GM23338 (cell line): Measurements from ENCODE around the gene SRPX. TPM values are rescaled to one million over a fixed set of nuclear protein-coding genes. Genes with fewer than 3 reads are reported as not detected.

ENCODE experiments used
- ATAC-seq: fragments of 200-7000 bp; cut with Tn5 transposase; 3 replicates; pipeline ENCODE4 v1.9.1; 2020
- DNase-seq: peaks from one replicate; pipeline ENCODE4 v3.0.0-alpha.2; 2015; ENCODE audit warnings: low spot score
- H2AFZ ChIP-seq: fragments of 200-600 bp; sonication (generic); 2 replicates; pipeline ENCODE4 v1.8.0; 2016; ENCODE audit warnings: antibody characterized with exemption, mild to moderate bottlenecking, moderate library complexity
- H3F3A ChIP-seq: fragments of 200-600 bp; sonication (generic); replicated peaks from 2 replicates; pipeline ENCODE4 v1.8.0; 2017; ENCODE audit warnings: antibody characterized with exemption, mixed run types, low read depth
- H3K27ac ChIP-seq: fragments of 200-600 bp; sonication (generic); 2 replicates; pipeline ENCODE4 v1.6.1; 2016; ENCODE audit warnings: low read depth
- H3K27me3 ChIP-seq: fragments of 200-600 bp; sonication (generic); 2 replicates; pipeline ENCODE4 v1.8.0; 2016; ENCODE audit warnings: mild to moderate bottlenecking, mixed run types, moderate library complexity; ENCODE audit not compliant: insufficient read depth
- H3K36me3 ChIP-seq: fragments of 200-600 bp; sonication (generic); 2 replicates; pipeline ENCODE4 v1.8.0; 2016; ENCODE audit warnings: mild to moderate bottlenecking; ENCODE audit not compliant: insufficient read depth
- H3K4me1 ChIP-seq: fragments of 200-600 bp; sonication (generic); 2 replicates; pipeline ENCODE4 v1.8.0; 2016; ENCODE audit warnings: mild to moderate bottlenecking, moderate library complexity; ENCODE audit not compliant: insufficient read depth
- H3K4me2 ChIP-seq: fragments of 200-600 bp; sonication (generic); 2 replicates; pipeline ENCODE4 v1.7.1; 2017; ENCODE audit warnings: mixed run types
- H3K4me3 ChIP-seq: fragments of 200-600 bp; sonication (generic); 2 replicates; pipeline ENCODE4 v1.6.1; 2016; ENCODE audit warnings: mixed run types
- H3K79me2 ChIP-seq: fragments of 200-600 bp; sonication (generic); replicated peaks from 2 replicates; pipeline ENCODE4 v1.8.0; 2017; ENCODE audit warnings: mild to moderate bottlenecking; ENCODE audit not compliant: insufficient read depth
- H3K9me2 ChIP-seq: fragments of 200-600 bp; sonication (generic); 2 replicates; pipeline ENCODE4 v1.8.0; 2017; ENCODE audit not compliant: insufficient read depth
- H4K20me1 ChIP-seq: fragments of 200-600 bp; sonication (generic); replicated peaks from 2 replicates; pipeline ENCODE4 v1.8.0; 2017; ENCODE audit warnings: mild to moderate bottlenecking; ENCODE audit not compliant: insufficient read depth
- H3K27ac Mint-ChIP-seq: 2 replicates; pipeline ENCODE4 v1.8.0; 2020; ENCODE audit warnings: inconsistent platforms, mild to moderate bottlenecking, moderate library complexity, mixed read lengths
- H3K27me3 Mint-ChIP-seq: 3 replicates; pipeline ENCODE4 v1.8.0; 2022; ENCODE audit warnings: low read depth, mild to moderate bottlenecking, moderate library complexity, mixed read lengths, inconsistent platforms; ENCODE audit not compliant: insufficient read depth, poor library complexity
- H3K36me3 Mint-ChIP-seq: 3 replicates; pipeline ENCODE4 v1.8.0; 2021; ENCODE audit warnings: low read depth, mild to moderate bottlenecking, inconsistent platforms, moderate library complexity, mixed read lengths
- H3K4me1 Mint-ChIP-seq: 3 replicates; pipeline ENCODE4 v1.8.0; 2020; ENCODE audit warnings: mild to moderate bottlenecking, inconsistent platforms, mixed read lengths
- H3K4me3 Mint-ChIP-seq: 3 replicates; pipeline ENCODE4 v1.8.0; 2021; ENCODE audit warnings: moderate library complexity, mild to moderate bottlenecking, inconsistent platforms, mixed read lengths
- H3K9me3 Mint-ChIP-seq: 3 replicates; pipeline ENCODE4 v1.8.0; 2020; ENCODE audit warnings: moderate library complexity, mild to moderate bottlenecking, inconsistent platforms, mixed read lengths
- CREB1 ChIP-seq: fragments of 250-450 bp; sonication (Bioruptor Pico); IDR thresholded peaks from 2 replicates; pipeline ENCODE4 v1.5.0; 2020; ENCODE audit warnings: low read depth, mild to moderate bottlenecking, moderate library complexity
- JUNB ChIP-seq: IDR thresholded peaks from one replicate; pipeline ENCODE4 v1.6.1; 2016; ENCODE audit warnings: antibody characterized with exemption; ENCODE audit not compliant: unreplicated experiment
- POLR2AphosphoS5 ChIP-seq: IDR thresholded peaks from 2 replicates; pipeline ENCODE4 v1.6.1; 2016; ENCODE audit warnings: antibody characterized with exemption, low read depth
- polyA plus RNA-seq: library from polyadenylated mRNA; unstranded; fragments of >200 nt; fragmentation: Nextera tagmentation; extraction: Ambion mirVana; gene quantifications from 2 replicates; pipeline ENCODE4 v1.2.1, GENCODE V29; 2016
- total RNA-seq: library from RNA; depleted of rRNA; stranded (reverse); fragments of >200 nt; shearing (Covaris generic); gene quantifications from 2 replicates; pipeline ENCODE4 v1.2.3, GENCODE V29; 2014
- TF ChIP-seq, protein P1 (sequence below): fragments of 250-450 bp; sonication (Bioruptor Pico); IDR thresholded peaks from 2 replicates; pipeline ENCODE4 v1.5.0; 2020; ENCODE audit warnings: mild to moderate bottlenecking, moderate library complexity
- TF ChIP-seq, protein P2 (sequence below), 2 experiments: fragments of 200-600 bp in 1 of 2; sonication (generic) in 1 of 2; conservative IDR thresholded peaks; 2 replicates each; pipeline versions ENCODE4 v1.5.1 to v1.6.1; 2016 to 2017; ENCODE audit warnings: antibody characterized with exemption in 2 of 2, low read depth in 2 of 2, mild to moderate bottlenecking in 2 of 2, moderate library complexity in 1 of 2
- TF ChIP-seq, protein P3 (sequence below): IDR thresholded peaks from one replicate; pipeline ENCODE4 v1.6.1; 2018; ENCODE audit warnings: antibody characterized with exemption; ENCODE audit not compliant: unreplicated experiment
- TF ChIP-seq, protein P4 (sequence below): IDR thresholded peaks from 2 replicates; pipeline ENCODE4 v1.6.1; 2016; ENCODE audit warnings: antibody characterized with exemption

Gene SRPX
- total and polyA plus RNA-seq, 2 experiments from 2014 or later: 14.3 to 16.9 TPM

DNA sequence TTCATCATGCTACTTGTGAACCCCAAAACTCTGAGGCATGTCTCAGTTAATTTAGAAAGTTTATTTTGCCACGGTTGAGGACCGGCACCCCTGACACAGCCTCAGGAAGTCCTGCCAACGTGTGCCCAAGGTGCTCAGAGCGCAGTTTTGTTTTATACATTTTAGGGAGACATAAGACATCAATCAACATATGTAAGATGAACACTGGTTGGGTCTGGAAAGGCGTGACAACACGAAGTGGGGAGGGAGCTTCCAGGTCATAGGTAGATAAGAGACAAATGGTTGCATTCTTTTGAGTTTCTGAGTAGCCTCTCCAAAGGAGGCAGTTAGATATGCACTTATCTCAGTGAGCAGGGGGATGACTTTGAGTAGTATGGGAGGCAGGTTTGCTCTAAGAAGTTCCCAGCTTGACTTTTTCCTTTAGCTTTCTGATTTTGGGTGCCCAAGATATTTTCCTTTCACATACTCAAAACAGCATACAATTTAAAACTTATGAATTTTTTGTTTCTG lies 115.4 kb downstream of the SRPX start (continued):
- TF ChIP-seq, protein P1, sequence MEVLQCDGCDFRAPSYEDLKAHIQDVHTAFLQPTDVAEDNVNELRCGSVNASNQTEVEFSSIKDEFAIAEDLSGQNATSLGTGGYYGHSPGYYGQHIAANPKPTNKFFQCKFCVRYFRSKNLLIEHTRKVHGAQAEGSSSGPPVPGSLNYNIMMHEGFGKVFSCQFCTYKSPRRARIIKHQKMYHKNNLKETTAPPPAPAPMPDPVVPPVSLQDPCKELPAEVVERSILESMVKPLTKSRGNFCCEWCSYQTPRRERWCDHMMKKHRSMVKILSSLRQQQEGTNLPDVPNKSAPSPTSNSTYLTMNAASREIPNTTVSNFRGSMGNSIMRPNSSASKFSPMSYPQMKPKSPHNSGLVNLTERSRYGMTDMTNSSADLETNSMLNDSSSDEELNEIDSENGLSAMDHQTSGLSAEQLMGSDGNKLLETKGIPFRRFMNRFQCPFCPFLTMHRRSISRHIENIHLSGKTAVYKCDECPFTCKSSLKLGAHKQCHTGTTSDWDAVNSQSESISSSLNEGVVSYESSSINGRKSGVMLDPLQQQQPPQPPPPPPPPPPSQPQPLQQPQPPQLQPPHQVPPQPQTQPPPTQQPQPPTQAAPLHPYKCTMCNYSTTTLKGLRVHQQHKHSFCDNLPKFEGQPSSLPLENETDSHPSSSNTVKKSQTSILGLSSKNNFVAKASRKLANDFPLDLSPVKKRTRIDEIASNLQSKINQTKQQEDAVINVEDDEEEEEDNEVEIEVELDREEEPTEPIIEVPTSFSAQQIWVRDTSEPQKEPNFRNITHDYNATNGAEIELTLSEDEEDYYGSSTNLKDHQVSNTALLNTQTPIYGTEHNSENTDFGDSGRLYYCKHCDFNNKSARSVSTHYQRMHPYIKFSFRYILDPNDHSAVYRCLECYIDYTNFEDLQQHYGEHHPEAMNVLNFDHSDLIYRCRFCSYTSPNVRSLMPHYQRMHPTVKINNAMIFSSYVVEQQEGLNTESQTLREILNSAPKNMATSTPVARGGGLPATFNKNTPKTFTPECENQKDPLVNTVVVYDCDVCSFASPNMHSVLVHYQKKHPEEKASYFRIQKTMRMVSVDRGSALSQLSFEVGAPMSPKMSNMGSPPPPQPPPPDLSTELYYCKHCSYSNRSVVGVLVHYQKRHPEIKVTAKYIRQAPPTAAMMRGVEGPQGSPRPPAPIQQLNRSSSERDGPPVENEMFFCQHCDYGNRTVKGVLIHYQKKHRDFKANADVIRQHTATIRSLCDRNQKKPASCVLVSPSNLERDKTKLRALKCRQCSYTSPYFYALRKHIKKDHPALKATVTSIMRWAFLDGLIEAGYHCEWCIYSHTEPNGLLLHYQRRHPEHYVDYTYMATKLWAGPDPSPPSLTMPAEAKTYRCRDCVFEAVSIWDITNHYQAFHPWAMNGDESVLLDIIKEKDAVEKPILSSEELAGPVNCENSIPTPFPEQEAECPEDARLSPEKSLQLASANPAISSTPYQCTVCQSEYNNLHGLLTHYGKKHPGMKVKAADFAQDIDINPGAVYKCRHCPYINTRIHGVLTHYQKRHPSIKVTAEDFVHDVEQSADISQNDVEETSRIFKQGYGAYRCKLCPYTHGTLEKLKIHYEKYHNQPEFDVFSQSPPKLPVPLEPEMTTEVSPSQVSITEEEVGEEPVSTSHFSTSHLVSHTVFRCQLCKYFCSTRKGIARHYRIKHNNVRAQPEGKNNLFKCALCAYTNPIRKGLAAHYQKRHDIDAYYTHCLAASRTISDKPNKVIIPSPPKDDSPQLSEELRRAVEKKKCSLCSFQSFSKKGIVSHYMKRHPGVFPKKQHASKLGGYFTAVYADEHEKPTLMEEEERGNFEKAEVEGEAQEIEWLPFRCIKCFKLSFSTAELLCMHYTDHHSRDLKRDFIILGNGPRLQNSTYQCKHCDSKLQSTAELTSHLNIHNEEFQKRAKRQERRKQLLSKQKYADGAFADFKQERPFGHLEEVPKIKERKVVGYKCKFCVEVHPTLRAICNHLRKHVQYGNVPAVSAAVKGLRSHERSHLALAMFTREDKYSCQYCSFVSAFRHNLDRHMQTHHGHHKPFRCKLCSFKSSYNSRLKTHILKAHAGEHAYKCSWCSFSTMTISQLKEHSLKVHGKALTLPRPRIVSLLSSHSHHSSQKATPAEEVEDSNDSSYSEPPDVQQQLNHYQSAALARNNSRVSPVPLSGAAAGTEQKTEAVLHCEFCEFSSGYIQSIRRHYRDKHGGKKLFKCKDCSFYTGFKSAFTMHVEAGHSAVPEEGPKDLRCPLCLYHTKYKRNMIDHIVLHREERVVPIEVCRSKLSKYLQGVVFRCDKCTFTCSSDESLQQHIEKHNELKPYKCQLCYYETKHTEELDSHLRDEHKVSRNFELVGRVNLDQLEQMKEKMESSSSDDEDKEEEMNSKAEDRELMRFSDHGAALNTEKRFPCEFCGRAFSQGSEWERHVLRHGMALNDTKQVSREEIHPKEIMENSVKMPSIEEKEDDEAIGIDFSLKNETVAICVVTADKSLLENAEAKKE (CRISPR knock-in tag): no peak
- TF ChIP-seq, protein P2, sequence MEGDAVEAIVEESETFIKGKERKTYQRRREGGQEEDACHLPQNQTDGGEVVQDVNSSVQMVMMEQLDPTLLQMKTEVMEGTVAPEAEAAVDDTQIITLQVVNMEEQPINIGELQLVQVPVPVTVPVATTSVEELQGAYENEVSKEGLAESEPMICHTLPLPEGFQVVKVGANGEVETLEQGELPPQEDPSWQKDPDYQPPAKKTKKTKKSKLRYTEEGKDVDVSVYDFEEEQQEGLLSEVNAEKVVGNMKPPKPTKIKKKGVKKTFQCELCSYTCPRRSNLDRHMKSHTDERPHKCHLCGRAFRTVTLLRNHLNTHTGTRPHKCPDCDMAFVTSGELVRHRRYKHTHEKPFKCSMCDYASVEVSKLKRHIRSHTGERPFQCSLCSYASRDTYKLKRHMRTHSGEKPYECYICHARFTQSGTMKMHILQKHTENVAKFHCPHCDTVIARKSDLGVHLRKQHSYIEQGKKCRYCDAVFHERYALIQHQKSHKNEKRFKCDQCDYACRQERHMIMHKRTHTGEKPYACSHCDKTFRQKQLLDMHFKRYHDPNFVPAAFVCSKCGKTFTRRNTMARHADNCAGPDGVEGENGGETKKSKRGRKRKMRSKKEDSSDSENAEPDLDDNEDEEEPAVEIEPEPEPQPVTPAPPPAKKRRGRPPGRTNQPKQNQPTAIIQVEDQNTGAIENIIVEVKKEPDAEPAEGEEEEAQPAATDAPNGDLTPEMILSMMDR (conservative IDR thresholded peaks at IDR 0.05; ENCODE audit: low read depth in 2 of 2): no peak
- no peak for TF ChIP-seq JUNB

DNA sequence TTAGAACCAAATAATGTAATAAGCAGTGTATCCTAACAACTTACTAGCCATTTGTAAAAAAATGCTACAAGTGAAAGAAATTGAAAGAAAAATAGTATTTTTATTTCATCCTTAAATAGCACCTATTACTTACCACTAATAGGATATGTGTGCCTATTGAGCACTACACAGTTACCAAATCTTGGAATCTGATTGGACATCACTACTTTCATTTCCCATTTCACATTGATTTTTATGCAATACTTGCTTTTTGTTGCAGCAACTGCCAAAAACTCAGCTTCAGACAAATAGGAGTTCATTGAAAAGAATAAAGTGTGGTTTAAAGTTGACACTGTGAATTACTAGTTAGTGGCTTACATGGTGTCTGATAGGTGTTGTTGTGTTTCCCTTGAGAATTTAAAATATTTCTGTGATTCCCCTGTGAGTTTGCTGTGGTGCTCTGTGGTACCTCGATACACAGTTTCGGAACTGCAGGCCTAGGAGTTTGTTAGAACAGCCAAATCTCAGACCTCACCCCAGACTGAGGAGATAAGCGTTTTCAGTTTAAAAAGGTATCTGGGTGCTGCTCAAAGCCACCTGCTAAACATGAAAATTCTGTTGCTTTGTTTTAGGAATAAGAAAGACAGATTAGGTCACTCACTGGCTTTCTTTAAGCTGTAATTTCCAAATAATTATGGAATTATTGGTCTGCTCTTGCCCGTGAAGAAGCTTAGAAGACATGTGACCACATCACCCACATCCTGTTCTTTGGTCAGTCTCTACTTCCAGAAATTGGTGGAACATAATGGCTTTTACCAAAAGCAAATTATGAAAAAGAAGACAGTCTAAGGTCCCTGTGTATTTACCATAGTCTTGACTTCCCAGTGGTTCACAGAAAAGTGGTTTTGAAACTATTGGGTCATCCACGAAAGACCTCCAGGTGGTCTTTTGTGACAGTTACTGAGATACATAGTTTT lies 116.5 kb downstream of the SRPX start:
- Histone ChIP-seq H3K4me2 (no peak overlapping the region), H3K4me1 (no peaks in the 10 kb centered on the region), H3K9me2 (no peaks in the 10 kb centered on the region), H4K20me1 (no peaks in the 10 kb centered on the region), H3F3A (no peaks in the 10 kb centered on the region), H3K27me3 (no peaks in the 10 kb centered on the region), H3K36me3 (no peaks in the 10 kb centered on the region), H3K4me3 (no peak overlapping the region), H3K79me2 (no peaks in the 10 kb centered on the region), H2AFZ (no peak overlapping the region), H3K27ac (no peak overlapping the region)
- Mint-ChIP-seq H3K9me3 (no peaks in the 10 kb centered on the region; the same call in 2 of the 3 replicates), H3K27ac (no peak overlapping the region), H3K36me3 (no peaks in the 10 kb centered on the region), H3K27me3 (no peaks in the 10 kb centered on the region), H3K4me3 (no peak overlapping the region), H3K4me1 (peaks cover 12% of the 10 kb centered on the region)
- DNase-seq (no peak), ATAC-seq (no peak)
- TF ChIP-seq POLR2AphosphoS5: no peak
- no peak for TF ChIP-seq CREB1 (CRISPR knock-in tag)
- TF ChIP-seq, protein P3, sequence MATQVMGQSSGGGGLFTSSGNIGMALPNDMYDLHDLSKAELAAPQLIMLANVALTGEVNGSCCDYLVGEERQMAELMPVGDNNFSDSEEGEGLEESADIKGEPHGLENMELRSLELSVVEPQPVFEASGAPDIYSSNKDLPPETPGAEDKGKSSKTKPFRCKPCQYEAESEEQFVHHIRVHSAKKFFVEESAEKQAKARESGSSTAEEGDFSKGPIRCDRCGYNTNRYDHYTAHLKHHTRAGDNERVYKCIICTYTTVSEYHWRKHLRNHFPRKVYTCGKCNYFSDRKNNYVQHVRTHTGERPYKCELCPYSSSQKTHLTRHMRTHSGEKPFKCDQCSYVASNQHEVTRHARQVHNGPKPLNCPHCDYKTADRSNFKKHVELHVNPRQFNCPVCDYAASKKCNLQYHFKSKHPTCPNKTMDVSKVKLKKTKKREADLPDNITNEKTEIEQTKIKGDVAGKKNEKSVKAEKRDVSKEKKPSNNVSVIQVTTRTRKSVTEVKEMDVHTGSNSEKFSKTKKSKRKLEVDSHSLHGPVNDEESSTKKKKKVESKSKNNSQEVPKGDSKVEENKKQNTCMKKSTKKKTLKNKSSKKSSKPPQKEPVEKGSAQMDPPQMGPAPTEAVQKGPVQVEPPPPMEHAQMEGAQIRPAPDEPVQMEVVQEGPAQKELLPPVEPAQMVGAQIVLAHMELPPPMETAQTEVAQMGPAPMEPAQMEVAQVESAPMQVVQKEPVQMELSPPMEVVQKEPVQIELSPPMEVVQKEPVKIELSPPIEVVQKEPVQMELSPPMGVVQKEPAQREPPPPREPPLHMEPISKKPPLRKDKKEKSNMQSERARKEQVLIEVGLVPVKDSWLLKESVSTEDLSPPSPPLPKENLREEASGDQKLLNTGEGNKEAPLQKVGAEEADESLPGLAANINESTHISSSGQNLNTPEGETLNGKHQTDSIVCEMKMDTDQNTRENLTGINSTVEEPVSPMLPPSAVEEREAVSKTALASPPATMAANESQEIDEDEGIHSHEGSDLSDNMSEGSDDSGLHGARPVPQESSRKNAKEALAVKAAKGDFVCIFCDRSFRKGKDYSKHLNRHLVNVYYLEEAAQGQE: no peak
- TF ChIP-seq, protein P4, sequence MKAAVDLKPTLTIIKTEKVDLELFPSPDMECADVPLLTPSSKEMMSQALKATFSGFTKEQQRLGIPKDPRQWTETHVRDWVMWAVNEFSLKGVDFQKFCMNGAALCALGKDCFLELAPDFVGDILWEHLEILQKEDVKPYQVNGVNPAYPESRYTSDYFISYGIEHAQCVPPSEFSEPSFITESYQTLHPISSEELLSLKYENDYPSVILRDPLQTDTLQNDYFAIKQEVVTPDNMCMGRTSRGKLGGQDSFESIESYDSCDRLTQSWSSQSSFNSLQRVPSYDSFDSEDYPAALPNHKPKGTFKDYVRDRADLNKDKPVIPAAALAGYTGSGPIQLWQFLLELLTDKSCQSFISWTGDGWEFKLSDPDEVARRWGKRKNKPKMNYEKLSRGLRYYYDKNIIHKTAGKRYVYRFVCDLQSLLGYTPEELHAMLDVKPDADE: no peak
- TF ChIP-seq, protein P2 (conservative IDR thresholded peaks at IDR 0.05; ENCODE audit: low read depth in 2 of 2): no peak
